GM13977 (cell line): ENCODE results near the gene CSNK1G2.
A peak's percentile ranks its signal among the peaks of the same experiment; 100 is the strongest.

Source experiments
- DNase-seq: peaks from one replicate; pipeline ENCODE4 v3.0.0; 2012; ENCODE audit warnings: low spot score
- in situ Hi-C: fragments of 300-500 bp; cut with MboI; formaldehyde crosslinking; loops from one replicate; pipeline ENCODE4 v1.12.0; 2022; ENCODE audit warnings: low sequenced_read_pairs, low pct_unique_long_range_greater_than_20kb, mixed read lengths, inconsistent platforms; ENCODE audit not compliant: unreplicated experiment
- TF ChIP-seq, protein P1 (sequence below): IDR thresholded peaks from 2 replicates; pipeline ENCODE4 v1.5.1; 2012; ENCODE audit warnings: mild to moderate bottlenecking, control low read depth; ENCODE audit not compliant: insufficient read depth; ENCODE audit errors: extremely low read depth, missing control alignments

The CSNK1G2 gene

DNA sequence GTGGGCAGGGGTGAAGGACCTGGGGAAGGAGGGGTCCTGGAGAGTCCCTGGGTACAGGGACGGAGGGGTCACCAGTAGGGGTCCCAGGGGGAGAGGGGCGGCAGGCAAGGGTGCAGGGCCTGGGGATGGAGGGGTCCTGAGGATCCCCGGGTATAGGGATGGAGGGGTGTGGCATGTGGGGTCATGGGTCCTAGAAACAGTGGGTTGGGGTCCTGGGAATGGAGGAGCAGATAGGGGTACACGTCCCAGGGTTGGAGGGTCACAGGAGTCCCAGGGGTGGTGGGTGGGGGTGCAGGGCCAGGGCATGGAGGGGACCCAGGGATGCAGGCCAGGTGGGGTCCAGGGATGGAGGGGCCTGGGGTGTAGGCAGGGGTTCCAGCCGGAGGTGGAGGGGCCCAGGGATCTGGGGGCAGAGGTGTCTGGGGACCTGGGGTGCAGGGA is 73.2 kb downstream of the CSNK1G2 start:
- in situ Hi-C loops, result no loop called here

DNA sequence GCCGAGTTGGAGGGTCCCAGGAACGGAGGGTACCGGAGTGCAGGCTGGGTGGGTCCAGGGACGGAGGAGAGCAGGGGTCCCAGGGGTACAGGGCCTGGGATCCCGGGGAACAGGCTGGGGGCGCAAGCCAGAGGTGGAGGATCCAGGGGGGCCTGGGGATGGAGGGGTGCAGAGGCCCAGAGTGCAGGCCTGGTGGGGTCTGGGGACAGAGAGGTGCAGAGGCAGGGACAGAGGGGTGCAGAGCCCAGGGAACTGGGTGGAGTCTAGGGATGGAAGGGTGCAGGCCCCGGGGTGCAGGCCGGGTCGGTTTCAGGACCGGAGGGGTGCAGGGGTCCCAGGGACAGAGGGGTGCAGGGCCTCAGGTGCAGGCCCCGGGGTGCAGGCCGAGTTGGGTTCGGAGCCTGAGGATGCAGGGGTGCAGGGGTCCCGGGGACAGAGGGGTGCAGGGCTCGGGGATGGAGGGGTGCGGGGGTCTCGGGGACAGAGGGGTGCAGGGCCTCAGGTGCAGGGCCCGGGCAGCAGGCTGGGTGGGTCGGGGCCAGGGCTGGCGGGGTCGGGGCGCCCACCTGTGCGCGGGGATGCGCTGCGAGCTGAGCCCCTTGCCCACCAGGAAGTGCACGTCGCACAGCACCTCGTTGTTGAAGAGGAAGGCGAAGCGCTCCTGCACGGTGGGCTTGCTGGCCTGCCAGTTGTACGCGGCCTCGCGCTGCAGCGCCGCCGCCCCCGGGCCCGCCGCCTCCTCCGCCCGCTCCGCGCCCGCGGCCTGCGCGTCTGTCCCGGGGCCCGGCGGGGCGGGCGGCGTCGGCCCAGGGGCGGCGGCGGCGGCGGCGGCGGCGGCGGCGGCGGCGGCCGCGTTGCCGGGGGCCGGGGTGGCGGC is 74.0 kb downstream of the CSNK1G2 start:
- TF ChIP-seq, protein P1, sequence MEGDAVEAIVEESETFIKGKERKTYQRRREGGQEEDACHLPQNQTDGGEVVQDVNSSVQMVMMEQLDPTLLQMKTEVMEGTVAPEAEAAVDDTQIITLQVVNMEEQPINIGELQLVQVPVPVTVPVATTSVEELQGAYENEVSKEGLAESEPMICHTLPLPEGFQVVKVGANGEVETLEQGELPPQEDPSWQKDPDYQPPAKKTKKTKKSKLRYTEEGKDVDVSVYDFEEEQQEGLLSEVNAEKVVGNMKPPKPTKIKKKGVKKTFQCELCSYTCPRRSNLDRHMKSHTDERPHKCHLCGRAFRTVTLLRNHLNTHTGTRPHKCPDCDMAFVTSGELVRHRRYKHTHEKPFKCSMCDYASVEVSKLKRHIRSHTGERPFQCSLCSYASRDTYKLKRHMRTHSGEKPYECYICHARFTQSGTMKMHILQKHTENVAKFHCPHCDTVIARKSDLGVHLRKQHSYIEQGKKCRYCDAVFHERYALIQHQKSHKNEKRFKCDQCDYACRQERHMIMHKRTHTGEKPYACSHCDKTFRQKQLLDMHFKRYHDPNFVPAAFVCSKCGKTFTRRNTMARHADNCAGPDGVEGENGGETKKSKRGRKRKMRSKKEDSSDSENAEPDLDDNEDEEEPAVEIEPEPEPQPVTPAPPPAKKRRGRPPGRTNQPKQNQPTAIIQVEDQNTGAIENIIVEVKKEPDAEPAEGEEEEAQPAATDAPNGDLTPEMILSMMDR, result no peak
- DNase-seq, result peak; percentile 82
- in situ Hi-C loops, result no loop called here

More for the DNA sequence above, 73.2 kb downstream of the CSNK1G2 start:
- no peak for DNase-seq
- TF ChIP-seq, protein P1, result no peak

DNA sequence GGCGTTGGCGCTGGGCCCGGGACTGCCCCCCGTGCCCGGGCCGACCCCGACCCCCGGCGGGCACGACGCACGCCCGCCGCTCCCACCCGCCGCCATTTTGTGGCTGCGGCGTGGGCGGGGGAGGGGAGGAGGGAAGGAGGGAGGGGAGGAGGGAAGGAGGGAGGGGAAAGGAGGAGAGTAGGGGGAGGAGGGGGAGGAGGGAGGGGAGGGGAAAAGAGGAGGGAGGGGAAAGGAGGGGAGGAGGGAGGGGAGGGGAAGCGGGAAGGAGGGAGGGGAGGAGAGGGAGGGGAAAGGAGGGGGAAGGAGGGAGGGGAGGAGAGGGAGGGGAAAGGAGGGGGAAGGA is 74.6 kb downstream of the CSNK1G2 start, which contains the start of gene BTBD2:
Gene BTBD2 (minus strand): TSS at position 107 of the 343 bp plus-strand sequence. CDS start 11 bp downstream, at position 96.
- TF ChIP-seq, protein P1, result no peak
- no peak for DNase-seq
- in situ Hi-C loops, result no loop called here

DNA sequence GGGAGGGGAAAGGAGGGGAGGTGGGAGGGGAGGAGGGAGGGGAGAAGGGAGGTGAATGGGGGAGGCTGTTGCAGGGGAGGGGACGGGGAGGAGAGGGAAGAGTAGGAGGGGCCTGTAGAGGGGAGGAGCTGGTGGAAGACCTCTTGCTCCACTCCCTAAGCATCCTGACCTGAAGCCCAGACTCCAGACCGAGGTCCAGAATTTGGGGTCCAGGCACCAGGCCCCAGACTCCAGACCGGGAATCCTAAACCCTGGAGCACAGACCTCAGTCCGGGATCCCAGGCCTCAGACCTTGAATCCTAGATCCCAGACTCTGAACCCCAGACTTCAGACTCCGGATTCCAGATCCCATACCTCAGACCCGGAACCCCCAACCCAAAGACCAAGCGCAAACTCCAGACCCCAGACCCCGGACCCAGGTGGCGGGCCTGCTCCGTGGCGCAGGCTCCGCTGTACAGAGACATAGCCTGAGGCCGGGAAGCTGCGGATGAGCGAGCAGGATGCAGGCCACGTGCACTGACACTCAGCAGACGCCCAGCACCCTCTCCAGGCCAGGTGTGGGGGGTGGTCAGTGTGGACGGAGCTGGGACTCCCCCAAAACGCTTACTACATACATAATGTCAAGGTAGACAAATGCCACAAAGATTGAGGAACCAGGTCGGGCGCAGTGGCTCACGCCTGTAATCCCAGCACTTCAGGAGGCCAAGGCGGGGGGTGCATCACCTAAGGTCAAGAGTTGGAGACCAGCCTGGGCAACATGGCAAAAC is 75.3 kb downstream of the CSNK1G2 start:
- in situ Hi-C loops, result no loop called here
- TF ChIP-seq, protein P1, result no peak
- peak; percentile 92 for DNase-seq

DNA sequence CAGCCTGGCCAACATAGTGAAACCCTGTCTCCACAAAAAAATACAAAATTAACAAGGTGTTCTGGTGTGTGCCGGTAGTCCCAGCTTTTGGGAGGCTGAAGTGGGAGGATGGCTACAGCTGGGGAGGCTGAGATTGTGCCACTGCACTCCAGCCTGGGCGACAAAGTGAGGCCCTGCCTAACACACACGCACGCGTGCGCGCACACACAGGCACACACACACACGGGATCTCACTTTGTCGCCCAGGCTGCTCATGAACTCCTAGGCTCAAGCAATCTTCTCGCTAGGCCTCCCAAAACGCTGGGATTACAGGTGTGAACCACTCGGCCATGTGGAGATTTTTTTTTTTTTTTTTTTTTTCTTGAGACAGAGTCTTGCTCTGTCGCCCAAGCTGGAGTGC is 77.8 kb downstream of the CSNK1G2 start:
- no peak for DNase-seq
- TF ChIP-seq, protein P1, result no peak
- in situ Hi-C loops, result no loop called here

DNA sequence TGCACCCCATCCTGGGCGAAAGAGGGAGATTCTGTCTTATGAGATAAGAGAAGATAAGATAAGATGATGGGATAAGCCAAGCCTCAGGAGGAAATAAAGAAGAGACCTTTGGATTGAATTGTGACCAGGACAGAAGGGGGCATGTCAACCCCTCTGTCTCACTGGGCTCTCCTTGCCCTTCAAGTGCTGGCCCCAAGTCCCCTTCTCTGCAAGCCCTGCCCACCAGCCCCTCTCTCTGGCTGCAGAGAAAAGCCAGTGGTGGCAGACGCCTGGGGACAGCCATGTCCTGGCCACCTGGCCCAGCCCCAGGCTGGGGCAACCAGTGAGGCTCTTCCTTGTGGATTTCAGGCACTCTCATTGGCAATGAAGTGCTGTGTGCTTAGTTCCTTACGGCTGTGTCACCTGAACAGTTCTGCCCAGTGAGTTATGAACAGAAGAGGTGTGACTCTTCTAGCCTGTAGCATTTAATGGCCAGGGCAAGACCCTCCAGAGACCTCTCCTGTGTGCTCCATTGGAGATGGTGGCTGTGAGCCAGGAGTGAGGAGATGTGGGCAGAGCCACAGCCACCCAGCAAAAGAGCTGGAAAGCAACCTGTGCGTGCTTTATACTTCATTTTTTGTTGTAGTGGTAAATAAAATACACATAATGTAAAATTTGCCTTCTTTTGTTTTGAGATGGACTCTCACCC is 80.6 kb downstream of the CSNK1G2 start:
- in situ Hi-C loops, result no loop called here
- TF ChIP-seq, protein P1, result no peak
- DNase-seq, result no peak
